Lower lobe of right lung (tissue), 2 donors: ENCODE measurements around the gene GALNT9. TPM values are rescaled to one million over a fixed set of nuclear protein-coding genes. Genes with fewer than 3 reads are reported as not detected.

Experiments
- ATAC-seq, 2 donors: fragments of 200-7000 bp; cut with Tn5 transposase; one replicate each; pipeline ENCODE4 v1.9.1; 2020 to 2022; ENCODE audit warnings: mild to moderate bottlenecking in 2 of 2, moderate library complexity in 2 of 2
- DNase-seq: peaks from one replicate; pipeline ENCODE4 v3.0.0-alpha.2; 2020
- H3K27ac ChIP-seq: fragments of 200-600 bp; one replicate; pipeline ENCODE4 v1.8.0; 2022
- H3K27me3 ChIP-seq: fragments of 200-600 bp; one replicate; pipeline ENCODE4 v1.8.0; 2022; ENCODE audit warnings: low read depth
- H3K36me3 ChIP-seq: fragments of 200-600 bp; one replicate; pipeline ENCODE4 v1.8.0; 2022; ENCODE audit warnings: mild to moderate bottlenecking
- H3K4me1 ChIP-seq: fragments of 200-600 bp; one replicate; pipeline ENCODE4 v1.8.0; 2022
- H3K4me3 ChIP-seq: fragments of 200-600 bp; one replicate; pipeline ENCODE4 v1.8.0; 2022; ENCODE audit warnings: mild to moderate bottlenecking
- H3K9me3 ChIP-seq: fragments of 200-600 bp; one replicate; pipeline ENCODE4 v1.8.0; 2022
- CTCF ChIP-seq: fragments of 200-600 bp; IDR thresholded peaks from one replicate; pipeline ENCODE4 v1.8.0; 2022; ENCODE audit warnings: antibody characterized with exemption, mild to moderate bottlenecking
- intact Hi-C: fragments of 100-400 bp; cut with DNase I; formaldehyde crosslinking; loops from one replicate; pipeline ENCODE4 v1.11.0; 2022
- total RNA-seq: library from RNA; stranded (reverse); fragmentation: NEBNext Ultra II Directional; extraction: Animal tissue kit (Norgen Biotek cat#: 25700); gene quantifications from one replicate; pipeline ENCODE4 v1.2.1, GENCODE V29; 2021
- donor health status: DM: no; HTN: yes; CAD: no; lungs with severe emphysema.

Gene GALNT9
- total RNA-seq, 1 donor from 2014 or later = not detected

GRCh38 chr12:132365226-132365625, 35.8 kb upstream of the GALNT9 start:
- Histone ChIP-seq H3K27ac (no peak overlapping the region), H3K9me3 (no peaks in the 10 kb centered on the region), H3K4me1 (no peaks in the 10 kb centered on the region), H3K27me3 (peaks cover 4% of the 10 kb centered on the region), H3K36me3 (no peaks in the 10 kb centered on the region), H3K4me3 (no peak overlapping the region)
- DNase-seq = no peak
- no peak for ATAC-seq
- intact Hi-C loops = no loop called here
- TF ChIP-seq CTCF = no peak

DNA sequence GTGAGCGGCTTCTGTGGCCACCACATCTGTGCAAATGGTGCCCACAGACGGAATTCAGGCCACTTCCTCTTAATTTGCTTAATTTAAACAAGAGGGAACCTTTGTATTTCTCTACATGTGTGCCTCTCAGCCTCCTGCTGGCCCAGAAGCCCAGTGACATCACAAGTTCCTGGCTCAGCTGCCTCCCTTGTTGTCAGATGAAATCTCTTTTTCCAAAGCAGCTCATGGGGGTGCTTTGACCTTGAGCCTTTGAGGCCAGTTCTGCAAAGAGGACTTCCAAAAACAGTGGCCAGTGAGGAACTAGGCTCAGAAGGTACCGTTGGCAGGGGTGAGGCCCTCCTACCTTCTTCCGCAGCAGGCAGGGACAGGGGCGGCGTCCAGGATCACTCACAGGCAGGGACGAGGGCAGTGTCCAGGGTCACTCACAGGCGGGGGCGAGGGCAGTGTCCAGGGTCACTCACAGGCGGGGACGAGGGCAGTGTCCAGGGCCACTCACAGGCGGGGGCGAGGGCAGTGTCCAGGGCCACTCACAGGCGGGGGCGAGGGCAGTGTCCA, 35.0 kb upstream of the GALNT9 start:
- TF ChIP-seq CTCF = no peak
- Histone ChIP-seq H3K36me3 (no peaks in the 10 kb centered on the region), H3K27me3 (no peaks in the 10 kb centered on the region), H3K27ac (no peak overlapping the region), H3K4me3 (no peak overlapping the region), H3K4me1 (no peaks in the 10 kb centered on the region), H3K9me3 (no peaks in the 10 kb centered on the region)
- intact Hi-C loops = no loop called here
- DNase-seq (no peak), ATAC-seq (no peak)

GRCh38 chr12:132363661-132364347, 34.4 kb upstream of the GALNT9 start:
- Histone ChIP-seq H3K27me3 (no peaks in the 10 kb centered on the region), H3K4me1 (no peaks in the 10 kb centered on the region), H3K36me3 (no peaks in the 10 kb centered on the region), H3K4me3 (no peak overlapping the region), H3K27ac (no peak overlapping the region), H3K9me3 (no peaks in the 10 kb centered on the region)
- intact Hi-C loops = no loop called here
- DNase-seq (peak; percentile 40), ATAC-seq (no peak)
- no peak for TF ChIP-seq CTCF

- no peak overlapping the region for H3K27ac ChIP-seq
- DNase-seq (peak; percentile 42), ATAC-seq (no peak)
- no peaks in the 10 kb centered on the region for H3K9me3 ChIP-seq
- H3K4me3 ChIP-seq = no peak overlapping the region
- no peaks in the 10 kb centered on the region for H3K4me1 ChIP-seq
- TF ChIP-seq CTCF = no peak
- intact Hi-C loops = no loop called here
- no peaks in the 10 kb centered on the region for H3K36me3 ChIP-seq
- no peaks in the 10 kb centered on the region for H3K27me3 ChIP-seq
Measured at GRCh38 chr12:132362996-132363660, 33.7 kb upstream of the GALNT9 start.

DNA sequence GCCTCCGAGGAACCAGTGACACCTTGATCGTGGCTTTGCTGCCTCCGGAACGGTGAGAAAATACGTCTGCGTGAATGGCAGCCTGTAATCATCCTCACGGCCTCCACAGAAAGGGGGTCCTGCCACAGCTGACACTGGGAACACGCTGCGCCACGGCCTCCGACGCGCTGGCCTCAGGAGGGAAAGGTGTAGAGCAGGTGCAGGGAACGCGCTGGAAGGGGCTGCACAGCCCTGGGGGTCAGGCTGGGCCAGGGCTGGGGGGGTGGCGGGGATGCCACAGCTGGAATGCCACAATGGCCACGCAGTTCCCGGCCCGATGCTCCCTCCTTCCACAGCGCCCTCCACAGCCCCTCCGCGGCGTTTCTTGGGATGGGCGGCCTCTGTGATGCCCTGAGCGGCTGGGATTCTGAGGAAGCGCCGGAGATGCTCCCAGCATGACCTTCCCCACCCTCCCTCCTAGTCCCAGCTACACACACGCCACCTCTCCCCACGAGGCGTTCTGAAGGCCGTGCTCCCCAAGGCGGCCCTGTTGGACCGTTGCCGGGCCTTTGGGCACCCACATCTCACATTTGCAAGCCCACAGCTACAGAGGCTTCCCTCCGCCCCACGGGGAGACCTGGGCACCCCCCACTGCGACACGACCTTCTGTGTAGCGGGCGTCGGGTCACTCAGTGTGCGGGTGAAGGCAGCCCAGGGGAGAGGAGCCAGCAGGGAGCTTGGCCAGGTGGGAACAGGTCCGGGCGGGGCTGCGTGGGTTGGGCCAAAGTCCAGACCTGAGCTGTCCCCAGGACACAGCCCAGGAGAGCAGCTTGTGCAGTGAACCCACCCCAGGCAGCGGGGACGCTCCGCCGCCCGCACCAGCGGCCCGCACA, 31.8 kb upstream of the GALNT9 start:
- Histone ChIP-seq H3K36me3 (no peaks in the 10 kb centered on the region), H3K4me1 (no peaks in the 10 kb centered on the region), H3K27ac (no peak overlapping the region), H3K9me3 (no peaks in the 10 kb centered on the region), H3K4me3 (no peak overlapping the region), H3K27me3 (peaks cover 2% of the 10 kb centered on the region)
- intact Hi-C loops = no loop called here
- no peak for TF ChIP-seq CTCF
- DNase-seq (peak; percentile 41), ATAC-seq (peak in 1 of 2 donors; percentile 11)
